Trophoblast cell (in vitro differentiated cells and primary cell): Measurements from ENCODE around the gene ZNF595.
"Not testable (repeated sequence)": the region's sequence is repeated elsewhere in the genome, so short reads cannot be mapped to it uniquely, and the experiment has no call there.

Source experiments
- DNase-seq, 2 donors: peaks; one replicate each; pipeline ENCODE4 v3.0.0-alpha.2; 2016
- H2AFZ ChIP-seq: 2 replicates; pipeline ENCODE4 v1.6.1; 2013; ENCODE audit warnings: low read length, moderate library complexity, mild to moderate bottlenecking; ENCODE audit not compliant: insufficient read depth, poor library complexity
- H2AK5ac ChIP-seq: 2 replicates; pipeline ENCODE4 v1.6.1; 2013; ENCODE audit warnings: mild to moderate bottlenecking, low read length
- H2BK120ac ChIP-seq: 2 replicates; pipeline ENCODE4 v1.6.1; 2013; ENCODE audit warnings: low read length, mild to moderate bottlenecking, moderate library complexity; ENCODE audit not compliant: insufficient read depth, poor library complexity
- H2BK12ac ChIP-seq: 2 replicates; pipeline ENCODE4 v1.6.1; 2013; ENCODE audit warnings: mild to moderate bottlenecking, low read length, moderate library complexity
- H2BK5ac ChIP-seq: 2 replicates; pipeline ENCODE4 v1.6.1; 2013; ENCODE audit warnings: low read length, low read depth, moderate library complexity, mild to moderate bottlenecking; ENCODE audit not compliant: poor library complexity
- H3K14ac ChIP-seq: 2 replicates; pipeline ENCODE4 v1.6.1; 2013; ENCODE audit warnings: mild to moderate bottlenecking, low read length
- H3K18ac ChIP-seq: 2 replicates; pipeline ENCODE4 v1.6.1; 2013; ENCODE audit warnings: mild to moderate bottlenecking, low read length
- H3K23ac ChIP-seq: 2 replicates; pipeline ENCODE4 v1.6.1; 2013; ENCODE audit warnings: low read length
- H3K27ac ChIP-seq: 2 replicates; pipeline ENCODE4 v1.5.1; 2013; ENCODE audit warnings: low read depth, mild to moderate bottlenecking, inconsistent platforms, low read length, moderate library complexity
- H3K27me3 ChIP-seq: 2 replicates; pipeline ENCODE4 v1.6.1; 2013; ENCODE audit warnings: inconsistent platforms, mild to moderate bottlenecking, low read length, moderate library complexity; ENCODE audit not compliant: insufficient read depth
- H3K36me3 ChIP-seq, 2 experiments: 1 replicate in 1 of 2; 2 replicates in 1 of 2; pipeline ENCODE4 v1.6.1; 2013; ENCODE audit warnings: low read length in 2 of 2, mild to moderate bottlenecking in 2 of 2, moderate library complexity in 1 of 2; ENCODE audit not compliant: insufficient read depth in 2 of 2, control insufficient read depth in 1 of 2
- H3K4ac ChIP-seq: 2 replicates; pipeline ENCODE4 v1.6.1; 2013; ENCODE audit warnings: low read depth, mild to moderate bottlenecking, low read length, moderate library complexity
- H3K4me1 ChIP-seq, 2 experiments: 1 replicate in 1 of 2; 2 replicates in 1 of 2; pipeline ENCODE4 v1.6.1; 2013; ENCODE audit warnings: low read length in 2 of 2, mild to moderate bottlenecking in 2 of 2, moderate library complexity in 1 of 2; ENCODE audit not compliant: insufficient read depth in 2 of 2, control insufficient read depth in 1 of 2
- H3K4me2 ChIP-seq: 2 replicates; pipeline ENCODE4 v1.6.1; 2013; ENCODE audit warnings: inconsistent platforms, mild to moderate bottlenecking, low read length, moderate library complexity
- H3K4me3 ChIP-seq: 2 replicates; pipeline ENCODE4 v1.5.1; 2013; ENCODE audit warnings: mild to moderate bottlenecking, low read depth, low read length, inconsistent platforms
- H3K79me1 ChIP-seq: one replicate; pipeline ENCODE4 v1.6.1; 2013; ENCODE audit warnings: low read length
- H3K79me2 ChIP-seq: 2 replicates; pipeline ENCODE4 v1.6.1; 2013; ENCODE audit warnings: low read length, mild to moderate bottlenecking; ENCODE audit not compliant: control insufficient read depth, insufficient read depth, poor library complexity
- H3K9ac ChIP-seq: 2 replicates; pipeline ENCODE4 v1.6.1; 2013; ENCODE audit warnings: mild to moderate bottlenecking, low read length
- H3K9me3 ChIP-seq: 2 replicates; pipeline ENCODE4 v1.6.1; 2013; ENCODE audit warnings: low read depth, mild to moderate bottlenecking, control low read depth, inconsistent platforms, low read length; ENCODE audit not compliant: insufficient read depth
- H4K12ac ChIP-seq: 2 replicates; pipeline ENCODE4 v1.6.1; 2013; ENCODE audit warnings: low read depth, mild to moderate bottlenecking, low read length, moderate library complexity
- H4K8ac ChIP-seq: 2 replicates; pipeline ENCODE4 v1.6.1; 2013; ENCODE audit warnings: low read depth, mild to moderate bottlenecking, low read length, moderate library complexity
- H4K91ac ChIP-seq: one replicate; pipeline ENCODE4 v1.6.1; 2013; ENCODE audit warnings: low read depth, mild to moderate bottlenecking, low read length, moderate library complexity
- WGBS: extraction: QIAGEN DNeasy Blood & Tissue Kit; methylation state at CpG from one replicate; pipeline ENCODE4 v1.1.7; 2013; ENCODE audit warnings: missing lambda C conversion rate; ENCODE audit not compliant: insufficient read length, insufficient coverage; ENCODE audit errors: extremely low coverage; 5-methylcytosine and 5-hydroxymethylcytosine counted together

ZNF595 gene

DNA sequence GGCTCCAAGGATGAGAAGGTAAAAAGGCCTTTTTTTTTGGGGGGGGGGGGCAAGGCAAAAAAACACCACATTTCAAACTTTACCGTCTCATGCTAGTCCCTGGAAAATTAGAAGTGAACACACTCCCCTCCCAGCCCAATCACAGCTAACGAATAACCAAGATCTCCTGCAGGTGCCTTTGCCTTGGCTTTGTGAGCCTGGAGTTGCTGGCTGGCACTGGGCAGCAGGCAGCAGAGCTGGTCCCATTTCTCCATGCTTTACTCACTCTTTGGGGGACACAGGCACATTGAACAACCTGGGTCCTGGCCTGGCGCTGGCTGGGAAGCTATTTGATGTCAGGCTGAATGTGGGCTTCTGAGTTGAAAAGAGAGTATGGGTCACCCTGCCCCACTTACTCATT is 25.6 kb upstream of the ZNF595 start:
- WGBS = no CpG with 5 or more reads among the region's 3 CpGs
- H2AK5ac ChIP-seq, H3K4me3 ChIP-seq, H3K14ac ChIP-seq, H3K36me3 ChIP-seq, H3K4me2 ChIP-seq, H3K79me1 ChIP-seq, H2AFZ ChIP-seq, H3K27ac ChIP-seq, H3K4me1 ChIP-seq, H2BK5ac ChIP-seq, H4K12ac ChIP-seq, H3K79me2 ChIP-seq, H2BK12ac ChIP-seq, H2BK120ac ChIP-seq, H3K23ac ChIP-seq, H3K9ac ChIP-seq, H4K8ac ChIP-seq, H3K9me3 ChIP-seq, H4K91ac ChIP-seq, H3K27me3 ChIP-seq, DNase-seq, H3K18ac ChIP-seq, H3K4ac ChIP-seq: not testable (repeated sequence)

DNA sequence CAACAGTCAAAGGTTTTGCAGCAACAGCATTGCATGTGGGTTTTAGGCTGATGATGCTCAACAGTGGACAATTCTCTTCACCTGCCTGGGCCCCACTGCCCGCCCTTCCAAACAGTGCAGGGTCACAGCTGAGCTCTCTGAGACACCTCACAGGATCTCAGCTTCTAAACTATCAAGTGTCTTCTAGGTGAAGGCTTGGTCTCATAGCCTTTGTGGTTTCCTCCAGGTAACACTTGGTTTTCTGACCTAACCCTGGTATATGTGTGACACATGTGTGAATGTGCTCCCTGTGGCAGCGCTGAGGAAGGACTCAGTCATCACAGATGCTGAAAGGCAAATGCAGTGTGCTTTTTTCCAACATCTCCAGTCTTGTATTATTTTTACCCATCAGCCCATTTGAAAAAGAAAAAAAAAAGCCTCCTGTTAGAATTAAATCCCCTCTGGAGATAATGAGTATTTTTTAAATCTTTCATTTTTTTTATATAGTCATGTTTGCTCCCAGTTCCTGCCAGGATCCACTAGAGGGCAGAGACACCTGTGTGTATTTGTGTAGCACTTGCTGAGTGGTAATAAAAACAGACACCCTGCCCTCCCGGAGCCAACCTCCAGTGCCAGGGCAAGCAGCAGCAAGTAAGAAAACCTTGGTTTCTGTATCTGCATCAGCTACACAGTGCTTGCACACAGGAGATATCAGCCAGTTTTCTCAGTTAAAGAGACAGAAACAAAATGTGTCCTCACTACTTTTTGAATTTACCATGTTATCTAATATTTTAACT is 24.2 kb upstream of the ZNF595 start:
- H2AK5ac ChIP-seq, H2BK5ac ChIP-seq, H4K8ac ChIP-seq, H3K14ac ChIP-seq, H2AFZ ChIP-seq, H3K4ac ChIP-seq, H2BK12ac ChIP-seq, DNase-seq, H3K79me2 ChIP-seq, H3K27ac ChIP-seq, H3K36me3 ChIP-seq, H3K23ac ChIP-seq, H4K12ac ChIP-seq, H3K4me2 ChIP-seq, H3K18ac ChIP-seq, H2BK120ac ChIP-seq, H4K91ac ChIP-seq, H3K4me1 ChIP-seq, H3K9me3 ChIP-seq, H3K79me1 ChIP-seq, H3K4me3 ChIP-seq, H3K9ac ChIP-seq, H3K27me3 ChIP-seq: not testable (repeated sequence)
- no CpG with 5 or more reads among the region's 3 CpGs for WGBS

DNA sequence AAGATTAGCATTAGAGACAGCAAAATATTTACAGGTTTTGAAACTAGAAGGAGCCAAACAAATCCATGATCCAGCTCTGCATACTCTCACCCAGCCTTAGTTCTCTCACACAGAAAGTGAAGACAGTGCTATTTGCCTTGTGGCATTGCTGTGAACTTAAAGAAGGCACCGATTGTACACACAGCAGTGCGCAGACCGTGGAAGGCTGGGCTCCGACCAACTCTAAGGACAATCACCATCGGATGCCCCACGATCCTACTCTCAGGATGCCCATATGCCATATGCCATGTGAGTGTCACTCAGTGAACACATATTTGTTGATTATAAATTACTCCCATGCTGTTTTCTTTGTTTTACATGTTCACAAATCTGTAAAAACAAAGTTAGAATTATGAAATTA is 19.8 kb upstream of the ZNF595 start:
- H2BK120ac ChIP-seq, H2AK5ac ChIP-seq, H3K9ac ChIP-seq, H3K79me1 ChIP-seq, H3K18ac ChIP-seq, H3K9me3 ChIP-seq, H3K23ac ChIP-seq, H2BK12ac ChIP-seq, H2AFZ ChIP-seq, H3K4ac ChIP-seq, DNase-seq, H4K12ac ChIP-seq, H3K36me3 ChIP-seq, H3K79me2 ChIP-seq, H3K27me3 ChIP-seq, H3K4me1 ChIP-seq, H3K14ac ChIP-seq, H2BK5ac ChIP-seq, H4K91ac ChIP-seq, H3K4me2 ChIP-seq, H3K4me3 ChIP-seq, H3K27ac ChIP-seq, H4K8ac ChIP-seq: not testable (repeated sequence)
- WGBS = no CpG with 5 or more reads among the region's 6 CpGs

DNA sequence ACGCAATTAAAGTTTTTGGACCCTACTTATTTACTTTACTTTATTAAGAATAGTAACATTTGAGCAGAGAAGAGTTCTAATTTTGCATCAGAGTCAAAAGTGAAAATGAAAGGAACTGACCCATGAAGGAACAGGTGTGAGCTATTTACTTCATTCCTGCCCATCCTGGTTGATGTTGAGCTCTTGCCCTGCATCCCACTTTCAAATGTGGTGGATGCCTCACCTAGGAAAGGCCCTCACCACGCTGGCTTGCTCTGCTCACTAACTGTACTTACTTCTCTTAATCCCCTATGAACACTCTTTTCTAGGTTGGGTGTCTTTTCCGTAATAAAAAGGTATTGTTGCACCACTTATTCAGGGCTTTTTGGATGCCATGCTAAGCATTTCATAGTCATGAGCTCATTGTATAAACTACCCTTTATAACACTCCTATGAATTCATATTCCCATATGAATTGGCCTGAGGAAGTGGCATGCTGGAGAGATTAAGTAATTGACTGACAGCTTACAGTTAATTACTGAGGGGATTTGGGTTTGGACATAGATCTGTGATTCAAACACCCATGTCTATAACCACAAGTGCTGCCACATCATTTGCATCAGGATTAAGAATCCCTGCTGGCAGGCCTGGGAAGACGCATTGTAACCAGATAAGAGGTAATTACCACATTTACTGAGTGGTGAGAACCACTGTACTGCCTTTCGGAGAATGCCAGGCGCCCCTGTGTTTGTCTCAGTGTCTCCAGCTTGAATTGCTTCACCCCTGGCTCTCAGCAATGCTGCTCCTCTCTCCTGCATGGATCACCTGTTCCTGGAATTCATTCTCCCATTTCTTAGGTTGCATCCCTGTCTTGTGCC is 16.3 kb upstream of the ZNF595 start:
- not testable (repeated sequence) for H3K14ac ChIP-seq, H3K4me1 ChIP-seq, H2AFZ ChIP-seq, H3K4me3 ChIP-seq, H3K9me3 ChIP-seq, H2BK5ac ChIP-seq, H3K9ac ChIP-seq, H4K8ac ChIP-seq, H2AK5ac ChIP-seq, H2BK12ac ChIP-seq, H3K23ac ChIP-seq, H3K27ac ChIP-seq, H3K4me2 ChIP-seq, H3K18ac ChIP-seq, H3K79me1 ChIP-seq, H3K79me2 ChIP-seq, H4K12ac ChIP-seq, H3K27me3 ChIP-seq, H3K36me3 ChIP-seq, H3K4ac ChIP-seq, H2BK120ac ChIP-seq, H4K91ac ChIP-seq
- WGBS = no CpG with 5 or more reads among the region's 6 CpGs
- DNase-seq = peak in 1 of 2 donors; percentile 0
